Endodermal cell (in vitro differentiated cells): ENCODE data around the gene CLIC6. TPM values are rescaled to one million over a fixed set of nuclear protein-coding genes. Genes with fewer than 3 reads are reported as not detected.

Source experiments
- DNase-seq: peaks from one replicate; pipeline ENCODE4 v3.0.0-alpha.2; 2017
- H3K27ac ChIP-seq: 2 replicates; pipeline ENCODE4 v1.5.1; 2013; ENCODE audit warnings: mild to moderate bottlenecking, low read depth, low read length, moderate library complexity
- H3K27me3 ChIP-seq: 2 replicates; pipeline ENCODE4 v1.6.1; 2013; ENCODE audit warnings: mild to moderate bottlenecking, low read length, moderate library complexity; ENCODE audit not compliant: insufficient read depth, control insufficient read depth, poor library complexity, severe bottlenecking
- H3K36me3 ChIP-seq: 2 replicates; pipeline ENCODE4 v1.7.0; 2013; ENCODE audit warnings: mild to moderate bottlenecking, low read length, moderate library complexity; ENCODE audit not compliant: control insufficient read depth, insufficient read depth
- H3K4me1 ChIP-seq: one replicate; pipeline ENCODE4 v1.7.0; 2013; ENCODE audit warnings: low read length; ENCODE audit not compliant: control insufficient read depth, insufficient read depth
- H3K4me3 ChIP-seq: 2 replicates; pipeline ENCODE4 v1.5.1; 2013; ENCODE audit warnings: mild to moderate bottlenecking, low read length, moderate library complexity
- H3K9ac ChIP-seq: 2 replicates; pipeline ENCODE4 v1.6.1; 2013; ENCODE audit warnings: mild to moderate bottlenecking, low read length, moderate library complexity; ENCODE audit not compliant: poor library complexity, severe bottlenecking; ENCODE audit errors: extremely low read depth
- H3K9me3 ChIP-seq: 2 replicates; pipeline ENCODE4 v1.6.1; 2013; ENCODE audit warnings: mild to moderate bottlenecking, low read length, moderate library complexity; ENCODE audit not compliant: control insufficient read depth
- H3K27ac Mint-ChIP-seq: 2 replicates; pipeline ENCODE4 v1.8.0; 2020; ENCODE audit warnings: mixed read lengths
- H3K27me3 Mint-ChIP-seq: 2 replicates; pipeline ENCODE4 v1.8.0; 2021; ENCODE audit warnings: mild to moderate bottlenecking, mixed read lengths; ENCODE audit not compliant: insufficient read depth
- H3K36me3 Mint-ChIP-seq: 2 replicates; pipeline ENCODE4 v1.8.0; 2020; ENCODE audit warnings: low read depth, mixed read lengths
- H3K4me1 Mint-ChIP-seq: 2 replicates; pipeline ENCODE4 v1.8.0; 2020; ENCODE audit warnings: mixed read lengths
- H3K4me3 Mint-ChIP-seq: 2 replicates; pipeline ENCODE4 v1.8.0; 2020; ENCODE audit warnings: mild to moderate bottlenecking, moderate library complexity, mixed read lengths
- H3K9me3 Mint-ChIP-seq: 2 replicates; pipeline ENCODE4 v1.8.0; 2020; ENCODE audit warnings: mild to moderate bottlenecking, mixed read lengths
- CTCF ChIP-seq: fragments of 200-600 bp; sonication (generic); conservative IDR thresholded peaks from 2 replicates; pipeline ENCODE4 v1.5.0; 2021; ENCODE audit warnings: antibody characterized with exemption, mild to moderate bottlenecking
- WGBS, 2 experiments: methylation state at CpG; one replicate each; pipeline versions ENCODE4 v1.1.5 to v1.1.7; 2013; ENCODE audit warnings: missing lambda C conversion rate in 2 of 2, mixed read lengths in 1 of 2; ENCODE audit not compliant: insufficient coverage in 1 of 2, insufficient read length in 1 of 2; 5-methylcytosine and 5-hydroxymethylcytosine counted together
- total RNA-seq, 2 donors: library from RNA; stranded (reverse); fragmentation: NEBNext Ultra II Directional in 1 of 2; extraction: Animal tissue kit (Norgen Biotek cat#: 25700) in 1 of 2; gene quantifications; 2 replicates in 1 of 2; 3 replicates in 1 of 2; pipeline ENCODE4 v1.2.1, GENCODE V29; 2021

Gene CLIC6
- total RNA-seq, 2 donors from 2014 or later = 1.7 to 2.4 TPM

- no peak overlapping the region for H3K27ac Mint-ChIP-seq
These were observed 58.0 kb downstream of the CLIC6 start for GRCh38 chr21:34726627-34727337.

GRCh38 chr21:34728479-34728878 lies 59.7 kb downstream of the CLIC6 start:
- WGBS, 2 experiments = 94 to 100% methylated on average over 1 to 3 of the region's 3 CpGs
- H3K27me3 Mint-ChIP-seq = peaks cover 9% of the 10 kb centered on the region

More at GRCh38 chr21:34726627-34727337, 58.0 kb downstream of the CLIC6 start:
- Histone ChIP-seq H3K4me1 (peaks cover 5% of the 10 kb centered on the region), H3K4me3 (no peak overlapping the region), H3K36me3 (no peaks in the 10 kb centered on the region), H3K9ac (no peak overlapping the region), H3K27ac (no peak overlapping the region), H3K9me3 (no peaks in the 10 kb centered on the region), H3K27me3 (no peaks in the 10 kb centered on the region)
- Mint-ChIP-seq H3K4me1 (peaks cover 9% of the 10 kb centered on the region), H3K36me3 (no peaks in the 10 kb centered on the region), H3K4me3 (no peak overlapping the region), H3K27me3 (peaks cover 7% of the 10 kb centered on the region), H3K9me3 (no peaks in the 10 kb centered on the region)
- TF ChIP-seq CTCF = no peak
- 90 to 96% methylated on average over 3 to 5 of the region's 5 CpGs for WGBS, 2 experiments
- DNase-seq = no peak

GRCh38 chr21:34730194-34730593 lies 61.4 kb downstream of the CLIC6 start:
- Mint-ChIP-seq H3K27ac (no peak overlapping the region), H3K4me1 (peaks cover 9% of the 10 kb centered on the region), H3K36me3 (no peaks in the 10 kb centered on the region), H3K9me3 (no peaks in the 10 kb centered on the region), H3K27me3 (peaks cover 9% of the 10 kb centered on the region), H3K4me3 (no peak overlapping the region)
- Histone ChIP-seq H3K27me3 (peaks cover 19% of the 10 kb centered on the region), H3K9ac (no peak overlapping the region), H3K4me1 (peaks cover 5% of the 10 kb centered on the region), H3K9me3 (no peaks in the 10 kb centered on the region), H3K36me3 (no peaks in the 10 kb centered on the region), H3K27ac (no peak overlapping the region), H3K4me3 (no peak overlapping the region)
- no peak for TF ChIP-seq CTCF
- WGBS, 2 experiments = 95 to 100% methylated on average over 4 to 7 of the region's 7 CpGs
- DNase-seq = no peak

More at GRCh38 chr21:34728479-34728878, 59.7 kb downstream of the CLIC6 start:
- Mint-ChIP-seq H3K4me1 (peaks cover 9% of the 10 kb centered on the region), H3K27ac (no peak overlapping the region), H3K4me3 (no peak overlapping the region), H3K36me3 (no peaks in the 10 kb centered on the region), H3K9me3 (no peaks in the 10 kb centered on the region)
- Histone ChIP-seq H3K27me3 (peaks cover 16% of the 10 kb centered on the region), H3K9ac (no peak overlapping the region), H3K27ac (no peak overlapping the region), H3K4me1 (peaks cover 5% of the 10 kb centered on the region), H3K36me3 (no peaks in the 10 kb centered on the region), H3K9me3 (no peaks in the 10 kb centered on the region), H3K4me3 (no peak overlapping the region)
- DNase-seq = no peak
- no peak for TF ChIP-seq CTCF
